ENCODE data around the gene HDAC3.

The HDAC3 gene

DNA sequence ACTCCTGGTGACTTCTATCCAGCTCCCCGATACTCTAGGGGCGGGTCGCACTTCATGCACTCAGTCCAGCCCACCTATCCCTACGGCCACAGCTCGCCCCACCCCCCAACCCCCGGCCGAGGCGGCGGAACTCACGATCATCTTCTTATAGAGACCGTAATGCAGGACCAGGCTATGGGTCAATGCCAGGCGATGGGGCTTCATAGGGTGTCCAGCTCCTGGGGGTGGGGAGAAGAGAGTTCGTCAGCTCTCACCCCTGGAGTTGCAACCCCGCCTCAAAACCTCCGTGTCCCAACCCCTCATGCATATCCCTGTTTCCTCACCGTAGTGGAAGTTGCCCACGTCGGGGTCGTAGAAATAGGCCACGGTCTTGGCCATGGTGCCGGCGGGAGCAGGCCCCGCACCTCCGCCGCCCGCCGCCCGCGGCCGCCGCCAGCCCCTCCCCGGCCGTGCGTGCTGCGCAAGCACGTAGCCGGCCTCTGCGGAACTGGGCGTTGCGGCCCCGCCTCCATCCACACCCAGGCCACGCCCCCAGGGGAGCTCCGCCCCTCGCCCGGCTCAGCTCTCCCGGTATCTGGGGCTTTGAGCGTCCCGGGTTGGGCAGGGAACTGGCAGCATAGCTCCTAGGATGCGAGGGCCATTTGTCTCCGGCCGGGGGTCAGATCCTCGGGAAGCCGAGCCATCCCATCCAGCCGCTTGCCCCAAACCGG, at the start of gene HDAC3, which contains the start of gene RELL2:
HDAC3 (minus strand) TSS at position 437 of the 710 bp plus-strand sequence; CDS start at position 378, 59 bp downstream.
RELL2 (plus strand) TSS at position 585 of the 710 bp plus-strand sequence. CDS start 1,229 bp downstream, outside the sequence.
- DNase-seq (ENCODE audit: low read depth in 2 of 2, low spot score in 1 of 2) = peak; percentile 80 to 88

DNA sequence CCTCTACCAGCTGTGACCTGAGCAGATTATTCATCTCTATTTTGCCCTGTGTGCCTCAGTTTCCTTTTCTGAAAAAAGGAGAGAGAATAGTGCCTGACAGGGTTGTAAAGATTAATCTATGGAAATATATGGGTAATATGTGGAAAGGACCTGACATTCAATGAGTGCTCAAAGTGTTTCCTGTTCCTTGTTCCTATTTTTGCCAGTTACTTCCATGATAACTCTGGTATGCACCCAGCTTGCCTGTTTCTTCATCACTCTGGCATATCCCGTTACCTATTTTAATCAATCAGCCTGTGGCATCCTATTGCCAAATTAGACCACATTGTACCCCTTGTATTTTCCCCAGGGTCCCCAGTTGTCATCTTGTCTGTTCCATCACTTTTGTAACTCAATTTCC, 48.9 kb upstream of the HDAC3 start:
- no peak for DNase-seq (ENCODE audit: low read depth in 2 of 2, low spot score in 1 of 2)

DNA sequence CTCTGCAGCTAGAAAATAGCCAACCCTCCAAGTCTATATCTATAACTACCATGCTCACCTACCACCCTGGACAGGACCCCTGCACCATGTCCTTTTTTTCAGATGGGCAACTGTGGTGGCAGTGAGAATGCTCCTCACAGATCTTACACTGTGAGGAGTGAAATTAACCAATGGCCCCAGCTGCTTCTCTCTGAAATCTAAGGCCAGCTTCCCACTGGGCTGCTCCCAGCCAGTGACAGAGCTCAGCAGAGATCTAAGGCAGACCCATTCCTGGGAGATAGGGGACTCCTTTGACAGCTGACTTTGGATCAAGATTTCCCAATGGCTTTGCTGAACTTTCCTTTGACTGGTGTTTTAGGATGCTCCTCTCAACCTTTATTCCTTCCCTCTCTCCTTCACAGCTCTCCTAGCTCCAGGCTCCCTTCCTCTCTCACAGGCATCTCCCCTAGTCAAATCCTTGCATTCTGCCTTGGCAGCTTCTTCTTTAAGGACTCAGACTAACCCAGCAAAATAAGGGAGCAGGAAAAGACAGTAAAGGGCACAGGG, 47.0 kb upstream of the HDAC3 start:
- no peak for DNase-seq (ENCODE audit: low read depth in 2 of 2, low spot score in 1 of 2)

DNA sequence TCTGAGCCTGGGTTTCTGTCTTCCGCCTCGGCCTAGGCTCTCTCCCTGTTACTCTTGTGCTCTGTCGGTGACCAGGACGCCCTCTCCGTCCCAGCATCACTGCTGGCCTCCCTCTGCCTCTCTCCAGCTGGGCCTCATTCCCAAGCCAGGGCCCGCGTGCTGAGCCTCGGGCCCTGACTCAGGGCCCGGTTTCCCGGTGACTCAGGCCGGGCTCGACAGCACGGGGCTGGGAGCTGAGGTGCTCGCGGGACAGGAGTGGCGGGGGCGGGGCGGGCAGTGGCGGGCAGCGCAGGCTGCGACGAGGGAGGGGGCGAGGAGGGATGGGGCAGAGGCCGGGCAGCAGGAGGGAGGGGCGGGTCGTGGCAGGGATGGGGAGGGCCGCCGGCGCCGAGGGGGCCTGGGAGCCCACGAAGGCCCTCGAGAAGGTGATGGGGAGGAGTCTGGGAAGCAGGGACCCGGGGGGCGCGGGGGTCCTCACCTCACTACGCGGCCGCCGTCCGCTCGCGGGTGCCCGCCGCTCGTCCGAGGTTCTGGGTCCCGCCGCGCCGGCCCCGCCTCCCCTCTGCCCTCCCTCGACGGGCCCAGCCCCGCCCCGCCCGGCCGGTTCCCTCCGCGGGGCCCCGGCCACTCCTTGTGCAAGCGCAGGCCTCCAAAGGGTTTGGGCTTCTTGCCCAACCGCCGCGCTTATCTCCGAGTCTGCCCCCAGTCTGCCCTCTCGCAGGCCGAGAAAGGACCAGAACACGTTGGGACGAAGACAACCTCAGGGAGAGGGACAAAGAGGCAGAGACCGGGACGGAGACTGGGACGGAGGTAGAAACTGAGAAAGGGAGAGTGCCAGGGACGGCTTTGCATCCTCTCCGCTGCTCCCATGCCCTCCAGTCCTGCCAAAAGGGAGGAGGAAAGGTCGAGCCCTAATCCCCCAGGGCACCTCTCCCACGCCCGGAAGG, 45.3 kb upstream of the HDAC3 start, which contains the start of gene ARAP3:
ARAP3 (minus strand) TSS at position 536 of the 947 bp plus-strand sequence. CDS start 1,744 bp downstream, outside the sequence.
- DNase-seq (ENCODE audit: low read depth in 2 of 2, low spot score in 1 of 2) = no peak

DNA sequence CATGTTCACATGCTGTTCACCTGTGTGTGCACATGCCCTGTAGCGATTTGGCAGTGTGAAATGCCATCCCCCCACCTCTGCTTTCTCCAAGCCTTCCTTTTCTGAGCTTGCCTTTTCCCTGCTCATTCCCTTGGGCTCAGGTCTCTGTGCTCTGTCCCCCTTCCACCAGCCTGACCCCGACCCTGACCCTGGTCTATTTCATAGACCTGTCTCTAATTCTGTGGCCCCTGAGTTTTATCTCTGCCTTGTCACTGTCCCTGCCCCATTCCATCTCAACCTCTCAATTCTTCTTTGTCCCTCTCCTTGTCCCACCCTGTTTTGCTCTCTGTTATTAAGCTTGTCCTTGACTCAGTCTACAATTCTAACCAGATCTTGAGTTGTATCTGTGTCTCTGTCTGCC, 44.6 kb upstream of the HDAC3 start:
- no peak for DNase-seq (ENCODE audit: low read depth in 2 of 2, low spot score in 1 of 2)

DNA sequence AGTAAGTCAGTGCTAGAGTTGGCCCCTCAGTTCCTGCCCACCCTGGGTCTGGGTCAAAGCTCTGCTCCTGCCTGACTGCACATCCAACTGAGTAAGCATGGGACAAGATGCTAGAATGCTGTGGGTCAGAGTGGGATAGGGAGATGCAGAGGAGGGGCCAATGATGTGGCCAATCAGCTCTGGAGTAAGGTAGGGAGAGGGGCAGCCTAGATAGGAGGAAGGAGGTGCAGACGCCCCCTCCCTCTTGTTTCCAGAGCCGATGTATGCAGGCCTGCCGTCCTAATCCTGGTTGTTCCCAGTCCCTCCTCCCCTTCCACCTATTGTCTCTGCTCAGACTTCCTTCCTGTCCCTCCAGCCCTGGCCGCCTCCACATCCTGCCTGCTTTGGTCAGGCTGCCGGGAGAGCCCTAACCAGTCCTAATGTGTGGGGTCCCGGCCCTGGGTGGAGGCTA, 44.1 kb upstream of the HDAC3 start:
- no peak for DNase-seq (ENCODE audit: low read depth in 2 of 2, low spot score in 1 of 2)

DNA sequence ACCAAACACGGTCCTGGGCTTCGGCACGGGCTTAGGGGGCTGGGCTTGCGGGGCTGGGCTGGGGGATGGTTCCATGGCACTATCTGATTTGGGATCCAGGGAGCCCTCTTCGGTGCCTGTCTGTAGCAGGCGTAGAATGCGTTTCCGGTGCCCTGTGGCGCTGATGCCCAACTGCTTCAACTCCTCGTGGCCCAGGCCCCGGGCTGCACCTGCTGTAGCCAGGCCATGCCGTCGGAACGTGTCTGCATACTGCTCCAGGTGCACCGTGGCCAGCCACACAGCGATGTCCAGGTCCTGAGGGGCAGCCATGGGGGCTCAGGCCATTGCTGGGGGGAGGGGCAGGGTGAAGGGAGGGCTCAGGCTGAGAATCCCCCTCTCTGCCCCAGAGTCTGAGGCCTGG, 43.5 kb upstream of the HDAC3 start:
- DNase-seq (ENCODE audit: low read depth in 2 of 2, low spot score in 1 of 2) = no peak

DNA sequence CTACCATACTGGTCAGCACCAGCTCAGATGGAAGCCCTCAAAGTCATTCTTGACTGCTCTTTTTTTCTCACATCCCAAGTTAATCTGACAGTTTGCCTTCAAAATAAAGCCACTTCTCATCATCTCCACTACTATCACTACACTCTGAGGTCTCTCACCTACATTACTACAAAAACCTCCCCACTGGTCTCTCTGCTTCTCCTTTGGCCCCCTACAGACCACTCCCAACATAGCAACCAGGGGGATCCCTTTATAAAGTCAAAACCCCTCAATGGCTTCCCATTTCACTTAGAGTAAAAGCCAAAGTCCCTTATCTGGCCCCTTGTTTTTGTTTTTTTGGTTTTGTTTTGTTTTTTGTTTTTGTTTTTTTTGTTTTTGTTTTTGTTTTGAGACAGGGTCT, 40.8 kb upstream of the HDAC3 start:
- DNase-seq (ENCODE audit: low read depth in 2 of 2, low spot score in 1 of 2) = no peak

DNA sequence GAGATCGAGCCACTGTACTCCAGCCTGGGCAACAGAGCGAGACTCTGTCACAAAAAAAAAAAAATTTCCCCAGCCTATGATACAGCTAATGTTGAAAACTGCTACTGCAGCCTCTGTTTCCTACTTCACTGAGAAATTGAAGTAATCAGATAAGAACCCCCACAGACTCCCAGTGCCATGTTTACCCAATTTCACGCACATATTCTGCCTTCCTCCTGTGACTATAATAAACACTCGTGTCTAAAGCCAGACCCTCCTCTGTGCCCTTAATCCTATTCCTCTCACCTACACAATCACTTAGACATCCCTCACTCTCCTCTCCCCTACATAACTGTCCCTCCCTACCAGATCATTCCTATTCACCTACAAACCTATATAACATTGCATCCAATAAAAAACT, 39.0 kb upstream of the HDAC3 start:
- no peak for DNase-seq (ENCODE audit: low read depth in 2 of 2, low spot score in 1 of 2)

DNA sequence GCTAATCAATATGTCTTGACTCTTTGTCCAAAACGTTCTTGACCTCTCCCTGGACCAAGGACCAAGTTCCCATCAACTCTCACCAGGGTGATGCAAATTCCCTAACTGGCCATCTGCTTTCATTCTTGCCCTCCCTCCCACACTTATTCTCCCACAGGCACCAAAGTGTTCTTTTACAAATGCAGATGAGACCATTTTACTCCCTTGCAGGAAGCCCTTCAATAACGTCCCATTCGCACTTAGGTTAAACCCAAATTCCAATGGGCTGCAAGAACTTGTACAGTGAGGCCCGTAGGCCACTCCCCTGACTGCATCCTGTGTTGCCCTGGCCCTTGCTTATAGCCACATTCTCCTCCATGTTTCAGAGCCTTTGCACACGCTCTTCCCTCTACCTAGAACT, 38.1 kb upstream of the HDAC3 start:
- DNase-seq (ENCODE audit: low read depth in 2 of 2, low spot score in 1 of 2) = no peak

DNA sequence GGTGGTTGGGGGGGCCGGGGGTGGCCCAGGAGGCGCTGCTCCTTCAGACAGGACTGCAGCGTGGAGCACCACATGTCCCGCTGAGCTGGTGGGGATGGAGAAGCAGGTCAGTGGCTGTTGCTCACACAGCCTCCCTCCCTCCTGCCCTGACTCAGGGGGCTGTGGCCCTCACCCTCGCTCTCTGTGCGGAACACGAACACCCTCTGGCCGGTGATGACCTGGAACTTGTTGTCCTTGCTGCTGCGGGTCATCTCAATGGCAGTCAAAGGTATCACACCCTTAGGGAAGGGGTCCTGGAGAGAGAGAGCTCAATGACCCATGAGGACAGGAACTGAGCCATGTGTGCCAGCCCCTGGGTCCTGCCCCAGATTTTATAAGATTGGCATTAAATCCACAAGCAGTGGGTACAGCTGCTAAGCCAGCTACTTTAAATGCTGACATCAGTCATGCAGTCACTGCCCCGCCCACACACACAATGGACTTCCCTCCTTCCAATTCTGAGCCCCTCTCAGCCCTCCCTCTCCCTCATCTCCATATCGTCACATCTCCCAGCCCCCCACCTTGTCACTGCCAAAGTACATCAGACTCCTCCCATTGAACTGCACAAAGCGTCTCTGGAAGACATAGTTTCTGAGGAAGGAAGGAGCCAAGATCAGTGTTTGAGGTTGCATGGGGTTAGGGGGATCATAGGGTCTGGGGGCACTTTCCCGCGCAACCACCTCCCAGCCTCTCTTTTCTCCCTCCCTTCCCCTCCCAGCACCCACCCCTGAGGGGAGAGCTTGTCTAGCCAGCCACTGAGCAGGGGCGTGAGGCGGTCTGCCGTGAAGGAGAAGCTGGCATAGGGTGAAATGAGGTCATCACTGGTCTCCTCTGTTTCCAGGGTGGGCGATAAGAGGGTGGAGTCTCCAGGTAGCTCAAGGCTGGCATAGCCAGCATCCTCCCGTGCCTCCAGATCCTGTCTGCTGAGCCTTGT, 36.5 kb upstream of the HDAC3 start:
- no peak for DNase-seq (ENCODE audit: low read depth in 2 of 2, low spot score in 1 of 2)

DNA sequence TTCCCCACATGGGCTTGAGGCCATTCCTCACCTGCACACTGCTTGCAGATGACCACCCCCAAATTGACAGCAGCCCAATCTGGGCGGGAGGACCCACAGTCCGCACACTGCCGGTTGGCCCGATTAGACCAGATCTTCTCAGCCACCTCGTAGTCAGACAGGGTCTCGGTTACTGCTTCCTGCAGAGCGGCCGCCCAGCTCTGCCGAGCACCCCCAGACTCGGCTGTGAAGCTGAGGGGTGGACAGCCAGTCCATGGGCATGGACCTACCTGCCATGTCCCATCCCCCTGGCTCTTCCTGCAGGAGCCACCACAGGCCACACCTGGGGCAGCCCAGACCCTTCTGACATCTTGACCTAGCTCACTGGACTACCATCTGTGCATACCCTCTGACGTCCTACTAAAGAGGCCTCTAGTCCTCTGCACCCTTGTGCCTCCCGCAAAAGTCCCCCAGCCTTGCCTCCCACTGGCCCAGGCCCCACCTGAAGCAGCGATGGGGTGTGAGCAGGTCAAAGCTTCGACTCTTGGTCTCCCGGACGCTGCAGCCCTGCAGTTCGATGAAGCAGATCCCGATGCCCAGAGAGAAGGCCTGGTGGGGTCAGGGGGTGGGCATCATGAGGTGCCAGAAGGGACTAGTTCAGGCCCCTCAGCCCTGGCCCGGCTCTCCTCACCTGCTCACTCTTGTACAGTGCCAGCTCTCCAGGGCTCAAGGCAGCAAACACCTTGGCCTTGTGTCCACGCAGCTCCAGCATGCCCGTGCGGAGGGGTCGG, 35.6 kb upstream of the HDAC3 start:
- no peak for DNase-seq (ENCODE audit: low read depth in 2 of 2, low spot score in 1 of 2)

DNA sequence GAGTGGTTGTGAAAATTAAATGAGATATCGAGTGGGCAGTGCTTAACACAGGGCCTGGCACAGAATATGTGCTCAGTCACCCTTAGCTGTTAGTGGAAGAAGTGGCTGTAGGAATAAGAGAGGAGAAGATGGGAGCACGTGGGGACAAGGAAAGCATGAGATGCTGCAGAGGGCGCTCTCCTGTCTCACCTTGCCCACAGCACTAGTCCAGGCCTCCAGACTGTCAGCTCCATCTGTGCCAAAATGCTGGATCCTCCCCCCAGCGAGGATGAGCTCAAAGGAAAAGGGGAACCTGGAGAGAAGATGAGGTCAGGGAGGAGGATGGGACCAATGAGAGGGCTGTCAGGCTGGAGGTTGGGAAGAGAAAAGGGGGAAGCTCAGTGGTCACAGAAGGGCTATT, 32.9 kb upstream of the HDAC3 start:
- no peak for DNase-seq (ENCODE audit: low read depth in 2 of 2, low spot score in 1 of 2)

DNA sequence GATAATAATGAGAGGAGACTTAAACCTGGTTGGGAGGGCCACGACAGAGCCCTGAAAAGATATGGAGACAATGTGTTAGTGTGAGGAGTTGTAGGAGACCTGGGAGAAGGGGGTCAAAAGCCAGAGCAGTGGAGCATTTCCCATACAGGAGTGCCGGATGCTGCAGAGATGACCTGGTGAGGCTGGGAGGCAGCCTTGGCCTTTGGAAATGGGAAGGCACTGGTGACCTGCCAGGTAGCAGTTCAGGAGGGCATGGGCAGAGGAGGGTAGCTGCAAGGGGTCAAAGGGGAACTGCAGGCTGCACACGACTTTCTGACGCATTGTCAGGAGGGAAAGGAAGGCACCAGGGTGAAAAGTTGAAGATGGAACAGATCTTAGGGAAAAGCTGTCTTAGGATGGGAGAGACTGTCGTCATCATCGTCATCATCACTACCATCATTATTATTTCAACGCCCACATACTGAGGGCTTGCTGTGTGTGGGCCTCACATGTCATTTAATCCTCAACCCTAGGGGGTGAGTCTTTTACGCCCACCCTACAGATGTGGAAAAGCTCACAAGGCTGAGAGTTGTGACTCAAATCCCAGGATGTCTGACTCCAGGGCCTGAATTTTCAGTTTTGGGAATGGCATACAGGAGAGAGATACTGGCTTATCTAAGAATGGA, 32.1 kb upstream of the HDAC3 start:
- no peak for DNase-seq (ENCODE audit: low read depth in 2 of 2, low spot score in 1 of 2)

DNA sequence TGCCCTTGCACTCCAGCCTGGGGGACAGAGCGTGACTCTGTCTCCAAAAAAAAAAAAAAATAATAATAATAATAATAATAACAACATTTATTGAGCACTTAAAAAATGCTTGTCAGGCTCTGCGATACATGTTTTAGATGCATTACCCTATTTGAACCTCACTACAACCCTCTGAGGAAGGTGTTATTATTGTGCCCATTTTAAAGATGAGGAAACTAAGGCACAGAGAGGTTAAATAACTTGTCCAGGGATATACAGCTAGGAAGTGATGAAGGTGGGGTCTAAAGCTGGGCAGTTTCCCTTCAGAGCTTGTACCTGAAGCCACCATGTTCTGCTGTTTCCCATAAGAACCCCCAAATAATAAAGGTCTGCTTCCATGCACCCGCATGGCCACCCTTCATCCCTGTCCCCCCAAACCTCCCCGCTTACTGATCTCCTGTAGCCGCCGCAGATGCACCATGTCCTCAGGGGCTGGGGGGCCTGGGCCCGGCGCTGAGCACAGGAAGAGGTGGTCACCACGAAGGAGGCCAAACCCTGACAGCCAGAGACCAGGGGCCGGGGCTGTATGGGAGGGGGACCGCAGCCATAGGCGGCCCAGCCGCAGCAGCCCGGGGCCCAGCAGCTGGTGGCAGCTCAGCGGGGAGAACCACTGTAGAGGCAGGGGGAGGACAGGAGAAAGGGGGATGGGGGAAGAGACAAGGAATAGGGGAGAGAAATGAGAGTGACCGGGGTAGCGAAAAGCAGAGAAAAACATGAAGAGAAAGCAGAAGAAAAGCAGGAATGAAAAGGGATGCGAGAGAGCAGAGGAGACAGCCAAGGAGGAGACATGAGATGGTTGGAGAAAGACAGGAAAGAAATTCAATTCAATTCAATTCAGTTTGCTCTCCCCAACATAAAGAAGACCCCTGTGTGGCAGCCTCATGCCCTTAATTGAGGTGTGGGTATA, 29.6 kb upstream of the HDAC3 start:
- DNase-seq (ENCODE audit: low read depth in 2 of 2, low spot score in 1 of 2) = no peak

DNA sequence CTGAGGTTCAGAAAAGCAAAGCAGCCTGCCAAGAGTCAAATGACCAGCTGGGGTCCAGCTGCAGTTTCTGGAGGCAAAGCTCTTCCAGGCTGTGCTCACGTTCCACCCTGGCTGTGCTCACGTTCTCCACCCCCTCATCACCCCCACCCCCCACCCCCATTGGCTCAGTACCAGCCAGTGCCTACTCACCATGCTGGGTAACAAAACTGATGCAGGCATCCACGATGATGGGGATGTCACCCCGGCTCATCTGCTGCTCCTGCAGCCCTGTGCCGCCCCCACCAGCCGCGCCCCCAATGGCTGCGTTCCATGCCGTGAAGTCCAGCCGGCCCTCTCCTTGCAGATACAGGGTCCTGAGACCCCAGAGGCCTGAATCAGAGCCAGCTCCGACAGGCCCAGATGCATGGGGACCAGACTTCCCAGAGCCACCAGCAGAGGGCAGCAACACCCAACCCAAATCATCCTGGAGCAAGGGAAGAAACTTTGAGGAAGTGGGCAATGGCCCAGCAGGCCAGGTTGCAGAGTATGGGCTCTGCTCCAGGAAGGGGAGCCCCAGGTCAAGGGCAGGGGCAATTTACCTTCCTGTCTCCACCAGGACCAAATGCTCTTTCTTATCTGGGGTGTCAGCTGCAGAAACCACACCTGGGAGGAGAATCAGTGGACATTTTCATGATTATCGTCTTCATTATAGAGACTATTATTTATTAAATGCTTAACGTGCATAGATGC, 28.2 kb upstream of the HDAC3 start:
- peak; percentile 43 to 54 for DNase-seq (ENCODE audit: low read depth in 2 of 2, low spot score in 1 of 2)

DNA sequence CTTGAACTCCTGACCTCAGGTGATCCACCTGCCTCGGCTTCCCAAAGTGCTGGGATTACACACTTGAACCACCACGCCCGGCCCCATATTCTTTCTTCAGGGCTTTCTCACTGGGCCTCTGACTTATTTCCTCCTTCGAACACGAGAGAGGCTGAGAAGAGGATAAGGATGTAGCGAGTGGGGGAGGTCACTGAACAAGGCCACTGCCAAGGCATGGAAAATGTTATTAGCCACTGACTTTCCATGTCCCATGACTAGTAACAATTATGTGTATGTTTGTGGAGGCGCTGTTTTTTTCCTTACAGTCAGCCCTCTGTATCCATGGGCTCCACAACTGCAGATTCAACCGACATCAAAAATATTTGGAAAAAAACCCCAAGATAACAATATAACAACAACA, 26.9 kb upstream of the HDAC3 start:
- DNase-seq (ENCODE audit: low read depth in 2 of 2, low spot score in 1 of 2) = no peak
